Skeletal muscle tissue (tissue), 4 donors: ENCODE results near the gene ACSF3. TPM values are rescaled to one million over a fixed set of nuclear protein-coding genes. Genes with fewer than 3 reads are reported as not detected.
"Not testable (repeated sequence)": the region's sequence is repeated elsewhere in the genome, so short reads cannot be mapped to it uniquely, and the experiment has no call there.

ENCODE experiments used
- H3K27ac ChIP-seq: one replicate; pipeline ENCODE4 v1.7.0; 2013; ENCODE audit warnings: mild to moderate bottlenecking, low read depth, low read length, inconsistent platforms
- H3K27me3 ChIP-seq, 3 donors: one replicate each; pipeline ENCODE4 v1.7.0; 2013; ENCODE audit warnings: low read length in 3 of 3; ENCODE audit not compliant: control insufficient read depth in 3 of 3, insufficient read depth in 3 of 3
- H3K36me3 ChIP-seq, 3 donors: one replicate each; pipeline ENCODE4 v1.7.0; 2013; ENCODE audit warnings: low read length in 3 of 3; ENCODE audit not compliant: control insufficient read depth in 3 of 3, insufficient read depth in 3 of 3
- H3K4me1 ChIP-seq, 3 donors: one replicate each; pipeline ENCODE4 v1.7.0; 2013; ENCODE audit warnings: low read length in 3 of 3, mild to moderate bottlenecking in 3 of 3; ENCODE audit not compliant: control insufficient read depth in 3 of 3, insufficient read depth in 3 of 3
- H3K4me3 ChIP-seq, 3 donors: one replicate each; pipeline ENCODE4 v1.7.0; 2013; ENCODE audit warnings: low read length in 3 of 3
- H3K9ac ChIP-seq, 3 donors: one replicate each; pipeline ENCODE4 v1.7.0; 2013; ENCODE audit warnings: low read length in 3 of 3, mild to moderate bottlenecking in 3 of 3, moderate library complexity in 2 of 3, low read depth in 1 of 3
- H3K9me3 ChIP-seq, 3 donors: one replicate each; pipeline ENCODE4 v1.7.0; 2013; ENCODE audit warnings: low read length in 3 of 3; ENCODE audit not compliant: control insufficient read depth in 3 of 3
- total RNA-seq: library from RNA; depleted of rRNA; stranded (reverse); fragments of >200 nt; gene quantifications from one replicate; pipeline ENCODE4 v1.2.3, GENCODE V29; 2014
- donor health status: Osteomylitis.

Gene ACSF3
- total RNA-seq, 1 donor from 2014 or later: 12.5 TPM

DNA sequence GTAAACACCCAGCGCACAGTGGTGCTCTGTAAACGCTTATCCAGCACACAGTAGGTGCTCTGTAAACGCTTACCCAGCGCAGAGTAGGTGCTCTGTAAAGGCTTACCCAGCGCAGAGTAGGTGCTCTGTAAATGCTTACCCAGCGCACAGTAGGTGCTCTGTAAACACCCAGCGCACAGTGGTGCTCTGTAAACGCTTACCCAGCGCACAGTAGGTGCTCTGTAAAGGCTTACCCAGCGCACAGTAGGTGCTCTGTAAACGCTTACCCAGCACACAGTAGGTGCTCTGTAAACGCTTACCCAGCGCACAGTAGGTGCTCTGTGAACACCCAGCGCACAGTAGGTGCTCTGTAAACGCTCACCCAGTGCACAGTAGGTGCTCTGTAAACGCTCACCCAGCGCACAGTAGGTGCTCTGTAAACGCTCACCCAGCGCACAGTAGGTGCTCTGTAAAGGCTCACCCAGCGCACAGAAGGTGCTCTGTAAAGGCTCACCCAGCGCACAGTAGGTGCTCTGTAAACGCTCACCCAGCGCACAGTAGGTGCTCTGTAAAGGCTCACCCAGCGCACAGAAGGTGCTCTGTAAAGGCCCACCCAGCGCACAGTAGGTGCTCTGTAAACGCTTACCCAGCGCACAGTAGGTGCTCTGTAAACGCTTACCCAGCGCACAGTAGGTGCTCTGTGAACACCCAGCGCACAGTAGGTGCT lies 92.4 kb downstream of the ACSF3 start:
- H3K4me3 ChIP-seq, H3K9ac ChIP-seq, H3K9me3 ChIP-seq, H3K27me3 ChIP-seq, H3K27ac ChIP-seq, H3K4me1 ChIP-seq: not testable (repeated sequence)
- H3K36me3 ChIP-seq: peaks cover 5 to 31% (median 13%) of the 10 kb centered on the region in 3 donors

DNA sequence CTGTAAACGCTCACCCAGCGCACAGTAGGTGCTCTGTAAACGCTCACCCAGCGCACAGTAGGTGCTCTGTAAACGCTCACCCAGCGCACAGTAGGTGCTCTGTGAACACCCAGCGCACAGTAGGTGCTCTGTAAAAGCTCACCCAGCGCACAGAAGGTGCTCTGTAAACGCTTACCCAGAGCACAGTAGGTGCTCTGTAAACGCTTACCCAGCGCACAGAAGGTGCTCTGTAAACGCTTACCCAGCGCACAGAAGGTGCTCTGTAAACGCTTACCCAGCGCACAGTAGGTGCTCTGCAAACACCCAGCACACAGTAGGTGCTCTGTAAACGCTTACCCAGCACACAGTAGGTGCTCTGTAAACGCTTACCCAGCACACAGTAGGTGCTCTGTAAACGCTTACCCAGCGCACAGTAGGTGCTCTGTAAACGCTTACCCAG lies 93.0 kb downstream of the ACSF3 start:
- H3K4me3 ChIP-seq, H3K9ac ChIP-seq, H3K9me3 ChIP-seq, H3K27ac ChIP-seq, H3K4me1 ChIP-seq, H3K27me3 ChIP-seq: not testable (repeated sequence)
- peaks cover 4 to 36% (median 12%) of the 10 kb centered on the region in 3 donors for H3K36me3 ChIP-seq

DNA sequence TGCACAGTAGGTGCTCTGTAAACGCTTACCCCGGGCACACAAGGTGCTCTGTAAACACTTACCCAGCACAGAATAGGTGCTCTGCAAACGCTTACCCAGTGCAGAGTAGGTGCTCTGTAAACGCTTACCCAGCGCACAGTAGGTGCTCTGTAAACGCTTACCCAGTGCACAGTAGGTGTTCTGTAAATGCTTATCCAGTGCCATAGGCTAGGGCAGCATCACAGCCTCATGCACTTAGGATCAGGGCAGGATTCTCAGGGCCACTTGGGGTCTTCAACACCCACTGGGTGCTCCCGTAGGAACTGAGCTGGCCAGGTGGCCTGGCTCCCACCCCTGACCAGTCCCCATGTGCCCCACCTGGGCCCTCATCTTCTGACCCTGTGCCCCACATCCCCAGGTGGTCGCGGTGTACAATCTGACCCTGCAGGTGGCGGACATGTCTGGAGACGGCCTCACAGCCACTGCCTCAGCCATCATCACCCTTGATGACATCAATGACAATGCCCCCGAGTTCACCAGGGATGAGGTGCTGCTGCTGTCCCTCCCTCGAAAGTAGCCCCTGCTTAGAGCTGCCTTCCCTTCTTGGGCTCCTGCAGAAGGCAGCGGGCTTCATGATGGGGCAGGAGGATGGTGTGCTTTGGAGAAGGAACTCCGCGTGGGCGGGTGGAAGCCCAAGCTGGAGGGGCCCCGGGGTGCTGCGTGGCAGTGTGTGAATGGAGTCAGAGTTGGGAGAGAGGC lies 93.5 kb downstream of the ACSF3 start:
- no peaks in the 10 kb centered on the region for H3K9me3 ChIP-seq

DNA sequence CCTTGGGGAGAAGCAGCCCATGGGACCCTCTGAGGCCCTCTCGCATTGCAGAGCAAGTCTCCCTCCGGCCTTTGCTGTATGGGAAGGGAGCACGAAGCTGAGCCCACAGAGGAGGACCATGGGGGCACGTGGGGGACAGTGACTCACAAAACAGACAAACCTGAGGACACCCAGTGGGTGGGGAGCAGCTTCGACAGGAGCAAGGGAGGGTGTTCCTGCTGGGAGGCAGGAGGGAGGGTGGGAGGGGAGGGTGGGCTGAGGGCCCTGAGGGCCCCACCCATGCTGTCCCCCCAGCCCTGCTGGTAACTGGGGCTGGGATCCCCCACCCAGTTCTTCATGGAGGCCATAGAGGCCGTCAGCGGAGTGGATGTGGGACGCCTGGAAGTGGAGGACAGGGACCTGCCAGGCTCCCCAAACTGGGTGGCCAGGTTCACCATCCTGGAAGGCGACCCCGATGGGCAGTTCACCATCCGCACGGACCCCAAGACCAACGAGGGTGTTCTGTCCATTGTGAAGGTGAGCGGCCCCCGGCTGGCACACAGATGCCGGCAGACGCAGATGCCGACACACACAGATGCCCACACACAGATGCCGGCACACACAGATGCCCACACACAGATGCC lies 94.2 kb downstream of the ACSF3 start:
- no peaks in the 10 kb centered on the region for H3K9me3 ChIP-seq
- H3K36me3 ChIP-seq: peaks cover 4 to 36% (median 12%) of the 10 kb centered on the region in 3 donors
- H3K9ac ChIP-seq: no peak overlapping the region
- no peaks in the 10 kb centered on the region for H3K27me3 ChIP-seq
- no peak overlapping the region for H3K27ac ChIP-seq
- H3K4me3 ChIP-seq: no peak overlapping the region
- H3K4me1 ChIP-seq: no peaks in the 10 kb centered on the region

More for the DNA sequence above, 93.5 kb downstream of the ACSF3 start:
- Histone ChIP-seq H3K4me3 (no peak overlapping the region), H3K9ac (no peak overlapping the region), H3K27me3 (no peaks in the 10 kb centered on the region), H3K4me1 (no peaks in the 10 kb centered on the region), H3K27ac (no peak overlapping the region), H3K36me3 (peaks cover 4 to 36% (median 12%) of the 10 kb centered on the region in 3 donors)

DNA sequence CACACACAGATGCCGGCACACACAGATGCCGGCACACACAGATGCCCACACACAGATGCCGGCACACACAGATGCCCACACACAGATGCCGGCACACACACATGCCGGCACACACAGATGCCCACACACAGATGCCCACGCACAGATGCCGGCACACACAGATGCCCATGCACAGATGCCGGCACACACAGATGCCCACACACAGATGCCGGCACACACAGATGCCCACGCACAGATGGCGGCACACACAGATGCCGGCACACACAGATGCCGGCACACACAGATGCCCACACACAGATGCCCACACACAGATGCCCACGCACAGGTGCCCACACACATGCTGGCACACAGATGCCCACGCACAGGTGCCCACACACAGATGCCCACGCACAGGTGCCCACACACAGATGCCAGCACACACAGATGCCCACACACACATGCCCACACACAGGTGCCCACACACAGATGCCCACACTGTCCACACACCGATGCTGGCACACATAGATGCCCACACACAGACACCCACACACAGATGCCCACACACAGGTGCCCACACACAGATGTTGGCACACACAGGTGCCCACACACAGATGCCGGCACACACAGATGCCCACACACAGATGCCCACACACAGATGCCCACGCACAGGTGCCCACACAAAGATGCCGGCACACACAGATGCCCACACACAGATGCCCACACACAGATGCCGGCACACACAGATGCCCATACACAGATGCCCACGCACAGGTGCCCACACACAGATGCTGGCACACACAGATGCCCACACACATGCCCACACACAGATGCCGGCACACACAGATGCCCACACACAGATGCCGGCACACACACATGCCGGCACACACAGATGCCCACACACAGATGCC lies 95.1 kb downstream of the ACSF3 start:
- not testable (repeated sequence) for H3K4me3 ChIP-seq, H3K9ac ChIP-seq, H3K4me1 ChIP-seq, H3K27ac ChIP-seq, H3K27me3 ChIP-seq, H3K9me3 ChIP-seq
- H3K36me3 ChIP-seq: peaks cover 2 to 31% (median 7%) of the 10 kb centered on the region in 3 donors

DNA sequence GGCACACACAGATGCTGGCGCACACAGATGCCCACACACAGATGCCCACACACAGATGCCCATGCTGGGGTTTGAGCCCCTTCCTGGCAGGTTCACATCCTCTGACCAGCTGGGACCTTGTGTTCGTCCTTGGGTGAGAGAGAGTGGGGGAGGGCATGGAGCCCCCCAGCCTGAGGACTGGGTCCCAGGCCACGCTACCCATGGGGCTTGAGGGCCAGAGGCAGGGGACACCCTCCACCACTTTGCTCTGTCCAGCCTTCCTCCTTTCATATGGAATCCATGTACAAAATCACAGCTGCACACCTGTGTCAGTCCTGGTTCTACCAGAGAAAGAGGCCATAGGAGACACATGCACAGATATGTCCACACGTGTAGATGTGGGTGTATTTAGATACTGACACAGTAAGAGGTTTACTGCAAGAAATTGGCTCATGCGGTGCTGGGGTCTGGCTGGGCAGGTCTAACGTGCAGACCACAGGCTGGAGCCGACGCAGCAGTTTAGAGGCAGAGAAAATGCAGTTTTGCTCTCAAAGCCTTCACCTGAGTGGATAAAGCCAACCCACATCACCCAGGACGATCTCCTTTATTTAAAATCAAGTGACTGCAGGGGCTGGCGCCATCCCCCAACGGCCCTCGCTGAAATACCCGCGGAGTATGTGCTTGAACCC lies 95.8 kb downstream of the ACSF3 start:
- no peak overlapping the region for H3K27ac ChIP-seq
- H3K36me3 ChIP-seq: peaks cover 6 to 35% (median 14%) of the 10 kb centered on the region in 3 donors
- H3K9me3 ChIP-seq: no peaks in the 10 kb centered on the region
- no peak overlapping the region for H3K4me3 ChIP-seq
- H3K9ac ChIP-seq: no peak overlapping the region
- no peaks in the 10 kb centered on the region for H3K27me3 ChIP-seq
- no peaks in the 10 kb centered on the region for H3K4me1 ChIP-seq

DNA sequence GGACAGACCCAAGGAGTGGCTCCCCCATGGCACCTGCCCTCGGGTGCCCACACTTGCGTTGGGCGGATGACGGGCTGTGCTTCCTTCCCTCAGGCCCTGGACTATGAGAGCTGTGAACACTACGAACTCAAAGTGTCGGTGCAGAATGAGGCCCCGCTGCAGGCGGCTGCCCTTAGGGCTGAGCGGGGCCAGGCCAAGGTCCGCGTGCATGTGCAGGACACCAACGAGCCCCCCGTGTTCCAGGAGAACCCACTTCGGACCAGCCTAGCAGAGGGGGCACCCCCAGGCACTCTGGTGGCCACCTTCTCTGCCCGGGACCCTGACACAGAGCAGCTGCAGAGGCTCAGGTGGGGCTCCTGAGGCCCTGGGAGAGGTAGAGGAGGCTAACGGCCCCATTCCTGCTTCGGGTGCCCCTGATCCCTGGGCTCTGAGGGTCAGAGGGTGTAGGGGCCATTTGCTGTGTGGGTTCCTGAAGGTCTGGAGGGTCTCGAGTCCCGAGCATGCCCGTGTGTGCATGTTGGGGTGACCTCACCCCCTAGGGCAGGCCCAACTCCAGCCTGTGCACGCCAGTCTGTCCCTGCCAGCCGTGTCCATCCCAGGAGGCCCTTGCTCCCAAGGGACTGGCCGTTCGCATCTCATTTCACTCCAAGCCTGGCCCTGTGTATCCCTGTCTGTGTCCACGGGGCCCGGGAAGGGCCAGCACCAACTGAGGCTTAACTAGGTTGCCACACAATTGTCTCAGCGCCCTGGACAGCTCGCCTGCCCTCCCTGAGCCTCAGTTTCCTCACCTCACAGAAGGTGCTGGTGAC lies 96.7 kb downstream of the ACSF3 start:
- no peak overlapping the region for H3K9ac ChIP-seq
- H3K36me3 ChIP-seq: peaks cover 10 to 35% (median 16%) of the 10 kb centered on the region in 3 donors
- H3K27me3 ChIP-seq: no peaks in the 10 kb centered on the region

DNA sequence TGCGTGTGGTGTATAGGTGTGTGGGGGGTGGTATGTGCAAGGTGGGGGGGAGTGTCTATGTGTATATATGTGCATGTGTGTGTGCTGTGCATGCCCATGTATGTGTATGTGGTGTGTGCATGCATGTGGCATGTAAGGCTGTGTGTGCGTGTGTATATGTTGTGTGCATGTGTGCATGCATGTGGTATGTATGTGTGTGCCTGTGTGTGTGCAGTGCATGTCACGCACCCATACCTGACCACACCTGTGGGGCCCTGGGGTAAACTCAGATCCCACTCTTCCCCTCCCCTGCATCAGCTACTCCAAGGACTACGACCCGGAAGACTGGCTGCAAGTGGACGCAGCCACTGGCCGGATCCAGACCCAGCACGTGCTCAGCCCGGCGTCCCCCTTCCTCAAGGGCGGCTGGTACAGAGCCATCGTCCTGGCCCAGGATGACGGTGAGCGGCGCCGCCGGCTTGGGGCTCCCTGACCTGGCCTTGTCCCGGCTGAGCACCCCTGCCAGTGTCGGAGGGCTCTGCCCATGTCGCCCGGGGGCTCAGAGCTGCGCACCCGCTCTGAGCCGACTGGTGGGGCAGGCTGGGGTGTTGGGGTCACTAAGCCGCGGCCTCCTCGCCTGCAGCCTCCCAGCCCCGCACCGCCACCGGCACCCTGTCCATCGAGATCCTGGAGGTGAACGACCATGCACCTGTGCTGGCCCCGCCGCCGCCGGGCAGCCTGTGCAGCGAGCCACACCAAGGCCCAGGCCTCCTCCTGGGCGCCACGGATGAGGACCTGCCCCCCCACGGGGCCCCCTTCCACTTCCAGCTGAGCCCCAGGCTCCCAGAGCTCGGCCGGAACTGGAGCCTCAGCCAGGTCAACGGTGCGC lies 97.6 kb downstream of the ACSF3 start:
- Histone ChIP-seq H3K9me3 (no peaks in the 10 kb centered on the region), H3K9ac (no peak overlapping the region), H3K27ac (no peak overlapping the region), H3K36me3 (peaks cover 10 to 31% (median 16%) of the 10 kb centered on the region in 3 donors), H3K27me3 (no peaks in the 10 kb centered on the region), H3K4me3 (no peak overlapping the region), H3K4me1 (no peaks in the 10 kb centered on the region)

More for the DNA sequence above, 96.7 kb downstream of the ACSF3 start:
- no peaks in the 10 kb centered on the region for H3K9me3 ChIP-seq
- H3K4me3 ChIP-seq: no peak overlapping the region
- H3K4me1 ChIP-seq: no peaks in the 10 kb centered on the region
- no peak overlapping the region for H3K27ac ChIP-seq
